NB4 (cell line): ENCODE measurements around the gene BCL11B.

Experiments
- CTCF ChIP-seq: IDR thresholded peaks from one replicate; pipeline ENCODE4 v1.5.1; 2012; ENCODE audit warnings: low read depth, low read length
- MAX ChIP-seq: IDR thresholded peaks from 2 replicates; pipeline ENCODE4 v1.6.1; 2011; ENCODE audit warnings: low read depth, low read length
- POLR2A ChIP-seq: IDR thresholded peaks from 2 replicates; pipeline ENCODE4 v1.6.1; 2011; ENCODE audit warnings: mild to moderate bottlenecking; ENCODE audit not compliant: insufficient read length; ENCODE audit errors: extremely low read depth

GRCh38 chr14:99137913-99138571 is 134.0 kb downstream of the BCL11B start:
- TF ChIP-seq CTCF: no peak
- TF ChIP-seq MAX: peak; percentile 33; the same call in 1 of the 2 replicates
- TF ChIP-seq POLR2A: no peak
